ENCODE data around the gene LMO1. TPM values are rescaled to one million over a fixed set of nuclear protein-coding genes. Genes with fewer than 3 reads are reported as not detected.

LMO1 gene
- total RNA-seq (ENCODE audit: low replicate concordance): 2.1 and 2.7 TPM in 2 replicates
- long read RNA-seq, partial matches to known transcripts: 0 of 3 reads
- long read RNA-seq, other reads (novel, unspliced or antisense): 0 of 3 reads

GRCh38 chr11:8263769-8264410, at the start of gene LMO1:
Gene LMO1, minus strand, starts transcription at chr11:8263878. Its CDS starts 516 bp downstream, at chr11:8263362.
- TF ChIP-seq, protein P1, sequence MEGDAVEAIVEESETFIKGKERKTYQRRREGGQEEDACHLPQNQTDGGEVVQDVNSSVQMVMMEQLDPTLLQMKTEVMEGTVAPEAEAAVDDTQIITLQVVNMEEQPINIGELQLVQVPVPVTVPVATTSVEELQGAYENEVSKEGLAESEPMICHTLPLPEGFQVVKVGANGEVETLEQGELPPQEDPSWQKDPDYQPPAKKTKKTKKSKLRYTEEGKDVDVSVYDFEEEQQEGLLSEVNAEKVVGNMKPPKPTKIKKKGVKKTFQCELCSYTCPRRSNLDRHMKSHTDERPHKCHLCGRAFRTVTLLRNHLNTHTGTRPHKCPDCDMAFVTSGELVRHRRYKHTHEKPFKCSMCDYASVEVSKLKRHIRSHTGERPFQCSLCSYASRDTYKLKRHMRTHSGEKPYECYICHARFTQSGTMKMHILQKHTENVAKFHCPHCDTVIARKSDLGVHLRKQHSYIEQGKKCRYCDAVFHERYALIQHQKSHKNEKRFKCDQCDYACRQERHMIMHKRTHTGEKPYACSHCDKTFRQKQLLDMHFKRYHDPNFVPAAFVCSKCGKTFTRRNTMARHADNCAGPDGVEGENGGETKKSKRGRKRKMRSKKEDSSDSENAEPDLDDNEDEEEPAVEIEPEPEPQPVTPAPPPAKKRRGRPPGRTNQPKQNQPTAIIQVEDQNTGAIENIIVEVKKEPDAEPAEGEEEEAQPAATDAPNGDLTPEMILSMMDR (conservative IDR thresholded peaks at IDR 0.05): peak; percentile 92
- peak; percentile 89 for DNase-seq (ENCODE audit: extremely low spot score, unreplicated experiment)
- peak within 1 kb of the TSS; percentile 54 for H3K27ac Mint-ChIP-seq
- H3K27me3 Mint-ChIP-seq: peaks cover 84% of the 10 kb centered on the region
- peaks cover 12% of the 10 kb centered on the region for H3K4me1 Mint-ChIP-seq (ENCODE audit: unreplicated experiment)
- H3K9me3 Mint-ChIP-seq: no peaks in the 10 kb centered on the region
- peak within 1 kb of the TSS; percentile 89 for H3K4me3 Mint-ChIP-seq
- H3K36me3 Mint-ChIP-seq: no peaks in the 10 kb centered on the region

- Mint-ChIP-seq H3K4me1 (ENCODE audit: unreplicated experiment) (peaks cover 13% of the 10 kb centered on the region), H3K4me3 (no peak overlapping the region), H3K36me3 (no peaks in the 10 kb centered on the region), H3K27me3 (peaks cover 32% of the 10 kb centered on the region), H3K9me3 (no peaks in the 10 kb centered on the region), H3K27ac (no peak overlapping the region)
- DNase-seq (ENCODE audit: extremely low spot score, unreplicated experiment): no peak
- TF ChIP-seq, protein P1 (conservative IDR thresholded peaks at IDR 0.05): peak; percentile 46
These were observed 49.3 kb upstream of the LMO1 start for GRCh38 chr11:8312986-8313385.

DNA sequence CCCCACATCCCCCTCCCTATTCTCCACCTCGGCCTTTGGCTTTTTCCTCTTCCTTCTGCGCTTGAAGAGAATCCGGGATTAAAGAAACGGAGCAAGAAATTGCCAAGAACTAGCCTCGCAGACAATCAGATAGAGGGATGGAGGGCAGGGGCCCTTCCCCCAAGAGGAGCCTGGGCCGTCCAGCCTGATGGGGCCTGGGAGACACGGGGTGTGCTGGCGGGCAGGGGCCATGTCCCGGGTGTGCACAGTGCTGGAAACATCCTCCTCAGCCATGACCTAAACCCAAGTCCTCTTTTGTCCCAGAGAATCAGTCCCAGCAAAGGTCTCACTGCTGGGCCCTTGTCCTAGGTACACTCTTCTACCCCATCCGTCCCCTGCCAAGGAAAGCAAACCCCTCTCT, 47.7 kb upstream of the LMO1 start:
- no peaks in the 10 kb centered on the region for H3K9me3 Mint-ChIP-seq
- DNase-seq (ENCODE audit: extremely low spot score, unreplicated experiment): no peak
- H3K27ac Mint-ChIP-seq: no peak overlapping the region
- TF ChIP-seq, protein P1 (conservative IDR thresholded peaks at IDR 0.05): no peak
- peaks cover 22% of the 10 kb centered on the region for H3K27me3 Mint-ChIP-seq
- H3K4me3 Mint-ChIP-seq: no peak overlapping the region
- H3K4me1 Mint-ChIP-seq (ENCODE audit: unreplicated experiment): peaks cover 11% of the 10 kb centered on the region
- no peaks in the 10 kb centered on the region for H3K36me3 Mint-ChIP-seq

DNA sequence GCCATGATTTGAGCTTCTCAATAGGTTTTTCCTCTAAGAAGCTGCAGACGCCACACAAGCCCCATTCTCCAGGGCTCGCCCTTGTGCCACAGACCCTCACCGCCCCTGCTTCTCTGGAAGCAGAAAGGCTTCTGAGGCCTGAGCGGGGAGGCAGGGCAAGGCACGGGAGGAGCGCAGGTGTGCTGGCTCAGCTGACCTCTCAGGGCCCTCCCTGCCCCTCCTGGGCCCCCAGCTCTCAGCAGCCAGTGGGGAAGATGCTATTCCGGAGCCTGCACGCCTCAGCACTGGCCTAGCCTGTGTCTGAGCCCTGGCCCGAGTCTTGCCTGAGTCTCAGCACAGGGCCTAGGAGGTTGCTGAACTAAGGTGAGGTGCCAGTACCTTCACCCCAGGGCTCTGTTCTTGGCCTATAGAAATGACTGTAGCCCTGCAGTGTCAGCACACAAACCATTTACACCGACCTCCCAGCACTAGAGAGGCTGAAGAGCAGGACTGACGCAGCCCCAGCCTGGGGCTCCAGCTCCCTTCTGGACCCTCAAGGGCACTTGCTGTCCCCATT, 47.1 kb upstream of the LMO1 start:
- H3K4me3 Mint-ChIP-seq: no peak overlapping the region
- H3K4me1 Mint-ChIP-seq (ENCODE audit: unreplicated experiment): peaks cover 6% of the 10 kb centered on the region
- DNase-seq (ENCODE audit: extremely low spot score, unreplicated experiment): no peak
- no peaks in the 10 kb centered on the region for H3K36me3 Mint-ChIP-seq
- no peak overlapping the region for H3K27ac Mint-ChIP-seq
- TF ChIP-seq, protein P1 (conservative IDR thresholded peaks at IDR 0.05): no peak
- H3K9me3 Mint-ChIP-seq: no peaks in the 10 kb centered on the region
- H3K27me3 Mint-ChIP-seq: peaks cover 19% of the 10 kb centered on the region

GRCh38 chr11:8309862-8310261, 46.2 kb upstream of the LMO1 start:
- H3K4me3 Mint-ChIP-seq: no peak overlapping the region
- H3K27me3 Mint-ChIP-seq: peaks cover 19% of the 10 kb centered on the region
- no peaks in the 10 kb centered on the region for H3K36me3 Mint-ChIP-seq
- TF ChIP-seq, protein P1 (conservative IDR thresholded peaks at IDR 0.05): no peak
- DNase-seq (ENCODE audit: extremely low spot score, unreplicated experiment): no peak
- no peaks in the 10 kb centered on the region for H3K4me1 Mint-ChIP-seq (ENCODE audit: unreplicated experiment)
- H3K9me3 Mint-ChIP-seq: no peaks in the 10 kb centered on the region
- H3K27ac Mint-ChIP-seq: peak overlapping the region; percentile 37

All from type B pancreatic cell (in vitro differentiated cells).